OCI-LY1 (cell line): Measurements from ENCODE around the gene DMRTC2.

ENCODE experiments used
- H2AFZ ChIP-seq: fragments of 200-600 bp; sonication (generic), shearing (Covaris generic); 2 replicates; pipeline ENCODE4 v1.6.0; 2014; ENCODE audit warnings: antibody characterized with exemption, mild to moderate bottlenecking, low read length
- H3F3A ChIP-seq: fragments of 200-600 bp; sonication (generic), shearing (Covaris generic); 2 replicates; pipeline ENCODE4 v1.6.0; 2014; ENCODE audit warnings: mild to moderate bottlenecking, antibody characterized with exemption, low read length, moderate library complexity; ENCODE audit not compliant: insufficient read depth
- H3K27ac ChIP-seq: fragments of 200-600 bp; sonication (generic); 2 replicates; pipeline ENCODE4 v1.5.1; 2014; ENCODE audit warnings: low read length, mixed run types, mild to moderate bottlenecking, low read depth; ENCODE audit not compliant: poor library complexity, severe bottlenecking
- H3K27me3 ChIP-seq: fragments of 200-600 bp; sonication (generic); 2 replicates; pipeline ENCODE4 v1.6.0; 2014; ENCODE audit warnings: antibody characterized with exemption, mild to moderate bottlenecking, low read length, moderate library complexity; ENCODE audit not compliant: insufficient read depth
- H3K36me3 ChIP-seq: fragments of 200-600 bp; sonication (generic); 2 replicates; pipeline ENCODE4 v1.6.1; 2014; ENCODE audit warnings: mild to moderate bottlenecking, antibody characterized with exemption, low read length, moderate library complexity, mixed read lengths; ENCODE audit not compliant: insufficient read depth
- H3K4me1 ChIP-seq: fragments of 200-600 bp; sonication (generic); 2 replicates; pipeline ENCODE4 v1.5.1; 2014; ENCODE audit warnings: mild to moderate bottlenecking, low read length, moderate library complexity; ENCODE audit not compliant: insufficient read depth, severe bottlenecking
- H3K4me2 ChIP-seq: fragments of 200-600 bp; sonication (generic), shearing (Covaris generic); 2 replicates; pipeline ENCODE4 v1.6.1; 2014; ENCODE audit warnings: low read length
- H3K4me3 ChIP-seq: fragments of 200-600 bp; sonication (generic); 2 replicates; pipeline ENCODE4 v1.5.1; 2014; ENCODE audit warnings: low read length, low read depth, mild to moderate bottlenecking, mixed read lengths; ENCODE audit not compliant: poor library complexity, severe bottlenecking
- H3K79me2 ChIP-seq: fragments of 200-600 bp; shearing (Covaris generic); 2 replicates; pipeline ENCODE4 v1.6.1; 2016; ENCODE audit warnings: mixed run types, low read length, mixed read lengths; ENCODE audit not compliant: insufficient read depth
- H3K9ac ChIP-seq: fragments of 200-600 bp; sonication (generic), shearing (Covaris generic); 2 replicates; pipeline ENCODE4 v1.6.1; 2014; ENCODE audit warnings: mild to moderate bottlenecking, low read length, mixed read lengths
- H3K9me2 ChIP-seq: fragments of 200-600 bp; sonication (generic), shearing (Covaris generic); 2 replicates; pipeline ENCODE4 v1.6.1; 2014; ENCODE audit warnings: low read depth, mild to moderate bottlenecking, low read length, mixed read lengths
- H3K9me3 ChIP-seq: fragments of 200-600 bp; shearing (Covaris generic); 2 replicates; pipeline ENCODE4 v1.6.1; 2014; ENCODE audit warnings: low read length, mixed read lengths
- H4K20me1 ChIP-seq: fragments of 200-600 bp; sonication (generic), shearing (Covaris generic); 2 replicates; pipeline ENCODE4 v1.6.0; 2016; ENCODE audit warnings: mild to moderate bottlenecking, low read length; ENCODE audit not compliant: insufficient read depth
- CTCF ChIP-seq: fragments of 200-600 bp; sonication (generic), shearing (Covaris generic); IDR thresholded peaks from 2 replicates; pipeline ENCODE4 v1.5.1; 2017; ENCODE audit warnings: mild to moderate bottlenecking, antibody characterized with exemption, low read length, moderate library complexity, mixed read lengths
- EZH2 ChIP-seq: fragments of 200-600 bp; sonication (generic), shearing (Covaris generic); IDR thresholded peaks from 2 replicates; pipeline ENCODE4 v1.8.0; 2017; ENCODE audit warnings: borderline replicate concordance, mixed run types, mild to moderate bottlenecking, antibody characterized with exemption, low read length, moderate library complexity, mixed read lengths

Gene DMRTC2

GRCh38 chr19:41869374-41869955, 24.6 kb downstream of the DMRTC2 start:
- Histone ChIP-seq H3K4me2 (peak overlapping the region; percentile 55; the same call in 1 of the 2 replicates), H3F3A (peaks cover 14% of the 10 kb centered on the region), H2AFZ (no peak overlapping the region), H3K9ac (peak overlapping the region; percentile 50; the same call in 1 of the 2 replicates), H3K9me2 (no peaks in the 10 kb centered on the region), H3K36me3 (peaks cover 78% of the 10 kb centered on the region), H3K9me3 (no peaks in the 10 kb centered on the region), H3K4me3 (peak overlapping the region; percentile 30), H3K4me1 (peaks cover 65% of the 10 kb centered on the region), H3K27me3 (no peaks in the 10 kb centered on the region), H3K27ac (peak overlapping the region; percentile 100), H3K79me2 (peaks cover 11% of the 10 kb centered on the region; the same call in 1 of the 2 replicates), H4K20me1 (no peaks in the 10 kb centered on the region)
- TF ChIP-seq EZH2 (no peak), CTCF (no peak)

DNA sequence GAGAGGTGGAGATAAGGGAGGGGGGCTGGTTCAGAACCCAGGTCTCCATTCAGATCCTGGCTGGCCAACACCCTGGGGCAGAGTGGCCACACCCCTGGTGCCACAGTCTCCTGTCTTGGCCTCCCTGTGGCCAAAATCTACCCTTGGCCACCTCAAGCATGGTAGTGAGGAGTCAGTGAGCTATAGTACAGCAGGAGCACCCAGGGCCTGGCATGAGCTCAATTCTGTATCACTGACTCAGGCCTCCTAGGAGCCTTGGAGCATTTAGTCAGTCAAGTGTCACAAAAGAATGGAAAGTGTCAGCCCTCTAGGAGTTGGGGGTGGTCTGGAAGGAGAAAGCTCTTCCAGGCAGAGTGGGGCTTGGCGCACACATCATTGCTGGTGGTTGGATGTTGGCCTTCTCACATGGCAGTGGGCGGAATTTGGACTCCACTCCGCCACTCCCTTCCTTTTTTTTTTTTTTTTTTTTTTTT, 25.6 kb downstream of the DMRTC2 start:
- H3K4me2 ChIP-seq = 0 out of 2 replicates have a peak overlapping the region, but pooled peaks have one; percentile 21
- no peak overlapping the region for H2AFZ ChIP-seq
- no peaks in the 10 kb centered on the region for H3K9me2 ChIP-seq
- H3K27me3 ChIP-seq = no peaks in the 10 kb centered on the region
- H3F3A ChIP-seq = peaks cover 14% of the 10 kb centered on the region
- H3K36me3 ChIP-seq = peaks cover 69% of the 10 kb centered on the region
- 0 out of 2 replicates have a peak, but pooled peaks cover 7% of the 10 kb centered on the region for H3K79me2 ChIP-seq
- H3K4me1 ChIP-seq = peaks cover 65% of the 10 kb centered on the region
- H3K9ac ChIP-seq = no peak overlapping the region
- no peak overlapping the region for H3K4me3 ChIP-seq
- H3K9me3 ChIP-seq = no peaks in the 10 kb centered on the region
- no peaks in the 10 kb centered on the region for H4K20me1 ChIP-seq
- TF ChIP-seq EZH2 (no peak), CTCF (no peak)
- H3K27ac ChIP-seq = peak overlapping the region; percentile 100

DNA sequence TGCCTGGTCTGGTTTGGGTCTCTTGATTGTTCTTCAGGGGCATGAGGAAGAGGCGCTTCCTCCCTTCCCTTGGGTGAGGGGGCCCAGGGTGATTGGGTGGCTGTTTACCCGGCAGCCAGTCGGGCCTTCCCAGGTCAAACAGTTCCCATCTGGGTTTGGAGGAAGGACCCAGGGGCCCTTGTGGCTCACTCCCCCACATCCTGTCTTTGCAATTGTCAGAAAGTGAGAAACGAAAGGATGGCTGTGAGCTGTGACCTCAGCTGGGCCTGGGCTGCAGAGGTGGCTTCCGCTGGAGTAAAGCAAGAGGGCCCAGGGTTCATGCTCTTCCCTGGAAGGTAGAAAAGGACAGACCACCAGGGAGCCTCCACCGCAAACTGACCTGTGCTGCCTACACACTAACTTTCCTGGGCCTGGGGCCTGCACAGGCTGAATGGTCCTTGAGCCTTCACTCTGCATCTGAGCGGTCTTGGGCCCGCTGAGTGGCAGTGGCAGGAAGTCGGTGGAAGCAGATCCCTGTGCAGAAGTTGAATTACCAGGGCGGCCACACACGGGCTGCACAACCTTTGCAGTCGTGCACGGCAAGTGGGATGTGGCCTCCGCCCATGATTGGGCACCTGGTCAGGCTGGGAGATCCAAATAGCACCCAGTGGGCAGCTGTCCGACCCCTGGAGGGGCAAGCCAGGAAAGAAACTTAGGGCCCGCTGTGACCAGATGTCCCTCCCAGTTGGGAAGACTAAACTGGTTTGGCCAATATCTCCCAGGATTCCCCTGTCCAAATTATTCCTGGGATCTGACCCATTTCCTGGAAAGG, 26.9 kb downstream of the DMRTC2 start:
- H3K4me3 ChIP-seq = no peak overlapping the region
- peaks cover 67% of the 10 kb centered on the region for H3K4me1 ChIP-seq
- H3K9me2 ChIP-seq = no peaks in the 10 kb centered on the region
- peak overlapping the region; percentile 100 for H3K27ac ChIP-seq
- no peaks in the 10 kb centered on the region for H4K20me1 ChIP-seq
- H3K4me2 ChIP-seq = no peak overlapping the region
- H3K36me3 ChIP-seq = peaks cover 57% of the 10 kb centered on the region
- no peaks in the 10 kb centered on the region for H3K9me3 ChIP-seq
- H3F3A ChIP-seq = peaks cover 26% of the 10 kb centered on the region
- H3K79me2 ChIP-seq = 0 out of 2 replicates have a peak, but pooled peaks cover 3% of the 10 kb centered on the region
- H3K9ac ChIP-seq = no peak overlapping the region
- TF ChIP-seq CTCF (no peak), EZH2 (no peak)
- no peak overlapping the region for H2AFZ ChIP-seq
- H3K27me3 ChIP-seq = no peaks in the 10 kb centered on the region
